SHP77 (cell line): ENCODE data around the gene PDAP1.
A peak's percentile ranks its signal among the peaks of the same experiment; 100 is the strongest.

ENCODE experiments used
- DNase-seq, 2 experiments: peaks; one replicate each; lab custom pipeline; 2025; lab: John Stamatoyannopoulos, UW

PDAP1 gene

GRCh38 chr7:99424932-99425730, 16.7 kb upstream of the PDAP1 start:
- no peak for DNase-seq

- DNase-seq: no peak
Observed at GRCh38 chr7:99422625-99423024, 14.2 kb upstream of the PDAP1 start.

GRCh38 chr7:99422186-99422585, 13.8 kb upstream of the PDAP1 start:
- no peak for DNase-seq

GRCh38 chr7:99420986-99421385, 12.6 kb upstream of the PDAP1 start:
- no peak for DNase-seq

GRCh38 chr7:99420213-99420612, 11.8 kb upstream of the PDAP1 start:
- DNase-seq: no peak

- no peak for DNase-seq
Observed at GRCh38 chr7:99419323-99420021, 11.1 kb upstream of the PDAP1 start.

- DNase-seq: no peak
Observed at GRCh38 chr7:99418260-99418659, 9.9 kb upstream of the PDAP1 start.

GRCh38 chr7:99415513-99416127, 7.2 kb upstream of the PDAP1 start:
- DNase-seq: peak; percentile 20 to 39

GRCh38 chr7:99410635-99411034, 2.2 kb upstream of the PDAP1 start:
- no peak for DNase-seq

- no peak for DNase-seq
Observed at GRCh38 chr7:99409806-99410205, 1.4 kb upstream of the PDAP1 start.

- no peak for DNase-seq
Observed at GRCh38 chr7:99409192-99409572, 785 bp upstream of the PDAP1 start.

- DNase-seq: peak in 1 of 2 experiments; percentile 3
Observed at GRCh38 chr7:99407872-99408378, 472 bp downstream of the PDAP1 start.

GRCh38 chr7:99406557-99406956, 1.8 kb downstream of the PDAP1 start:
- DNase-seq: no peak

GRCh38 chr7:99404977-99405320, 3.4 kb downstream of the PDAP1 start:
- DNase-seq: no peak

GRCh38 chr7:99404235-99404976, 4.0 kb downstream of the PDAP1 start:
- DNase-seq: no peak

- DNase-seq: no peak
Observed at GRCh38 chr7:99403764-99404163, 4.6 kb downstream of the PDAP1 start.

- no peak for DNase-seq
Observed at GRCh38 chr7:99402854-99403253, 5.5 kb downstream of the PDAP1 start.

GRCh38 chr7:99399597-99399996, 8.8 kb downstream of the PDAP1 start:
- no peak for DNase-seq

- no peak for DNase-seq
Observed at GRCh38 chr7:99398891-99399445, 9.4 kb downstream of the PDAP1 start.

- DNase-seq: no peak
Observed at GRCh38 chr7:99397297-99397983, 11.0 kb downstream of the PDAP1 start.
